Measurements from ENCODE around the gene ATP6V1C2. TPM values are rescaled to one million over a fixed set of nuclear protein-coding genes. Genes with fewer than 3 reads are reported as not detected.

The ATP6V1C2 gene
- total and polyA plus RNA-seq, 9 of the 15 experiments (the other 6 are each of a cell fraction or from before 2014, with no cell fraction given), result 0.01 to 0.31 (median 0.10) TPM; not detected in 4

GRCh38 chr2:10775021-10775780, 53.8 kb downstream of the ATP6V1C2 start:
- peak in 1 of 4 experiments; percentile 31 for DNase-seq (ENCODE audit: extremely low read depth in 1 of 4, low spot score in 3 of 4)
- Histone ChIP-seq H4K20me1 (replicated peaks; ENCODE audit: control insufficient read depth, insufficient read depth, low read length) (peaks cover 26% of the 10 kb centered on the region), H2AFZ (ENCODE audit: low read depth, low read length) (no peak overlapping the region), H3K9ac (ENCODE audit: insufficient read depth in 1 of 2, low read depth in 2 of 2, low read length in 2 of 2) (no peak overlapping the region; a peak in 1 of 4 replicates), H3K36me3 (ENCODE audit: control insufficient read depth, insufficient read depth, low read length) (peaks cover 12% of the 10 kb centered on the region; the same call in 1 of the 3 replicates), H3K9me3 (replicated peaks; ENCODE audit: control insufficient read depth, insufficient read depth, low read depth, low read length) (no peaks in the 10 kb centered on the region), H3K4me1 (replicated peaks in 1 of 2; ENCODE audit: control insufficient read depth in 2 of 2, insufficient read depth in 2 of 2, low read length in 2 of 2) (peaks cover 0 to 35% of the 10 kb centered on the region in 2 experiments; a peak in 2 of 5 replicates), H3K4me2 (ENCODE audit: insufficient read depth, low read length) (no peak overlapping the region), H3K4me3 (no peak overlapping the region), H3K79me2 (ENCODE audit: control insufficient read depth, insufficient read depth, low read length) (no peaks in the 10 kb centered on the region), H3K9me1 (ENCODE audit: control insufficient read depth, insufficient read depth, low read length) (no peaks in the 10 kb centered on the region), H3K27me3 (ENCODE audit: control insufficient read depth in 2 of 2, insufficient read depth in 2 of 2, low read length in 2 of 2) (peaks cover 17 to 28% of the 10 kb centered on the region in 2 experiments; a peak in 4 of 5 replicates), H3K27ac (ENCODE audit: extremely low read depth, low read depth, low read length) (no peak overlapping the region)
- 33% methylated on average over 14 of the region's 23 CpGs for WGBS (ENCODE audit: insufficient coverage, low coverage, missing lambda C conversion rate)
- POLR2A ChIA-PET, result interaction anchor here (0.6 kb wide), 1 partner anchor 1018 kb away, joined by 3 read pairs; no protein-coding TSS in a partner anchor
- TF ChIP-seq NR4A1 (CRISPR knock-in tag; IDR thresholded peaks at IDR 0.05) (no peak), NR4A1 (tag; IDR thresholded peaks at IDR 0.05) (no peak), POLR2G (IDR thresholded peaks at IDR 0.05; ENCODE audit: low read depth, low read length) (0 out of 2 replicates have a peak, but pooled peaks have one; percentile 14), ZNF263 (CRISPR knock-in tag; IDR thresholded peaks at IDR 0.05; ENCODE audit: borderline replicate concordance) (peak; percentile 95)
- TF ChIP-seq, protein P1, sequence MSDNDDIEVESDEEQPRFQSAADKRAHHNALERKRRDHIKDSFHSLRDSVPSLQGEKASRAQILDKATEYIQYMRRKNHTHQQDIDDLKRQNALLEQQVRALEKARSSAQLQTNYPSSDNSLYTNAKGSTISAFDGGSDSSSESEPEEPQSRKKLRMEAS (CRISPR knock-in tag; IDR thresholded peaks at IDR 0.05), result peak; percentile 39; the same call in 1 of the 2 replicates
- CTCF ChIA-PET (ENCODE audit: low intra/inter-chr PET ratio), result no interaction called here
- BruUV-seq (replicated peaks), result no TSS peak
- intact Hi-C loops (cut with micrococcal nuclease) (no loop called here), in situ Hi-C loops (cut with MboI) (no loop called here)
- ATAC-seq, result no peak
- FAIRE-seq, result no peak

Data from K562 (cell line).